VCaP (cell line): Measurements from ENCODE around the gene SRC.

Source experiments
- H3K27ac ChIP-seq: fragments of 450-650 bp; 2 replicates; pipeline ENCODE4 v1.5.1; 2017
- TF ChIP-seq, protein P1 (sequence below): fragments of 450-650 bp; conservative IDR thresholded peaks from 2 replicates; pipeline ENCODE4 v1.5.1; 2017; ENCODE audit warnings: mild to moderate bottlenecking, moderate library complexity

SRC gene

DNA sequence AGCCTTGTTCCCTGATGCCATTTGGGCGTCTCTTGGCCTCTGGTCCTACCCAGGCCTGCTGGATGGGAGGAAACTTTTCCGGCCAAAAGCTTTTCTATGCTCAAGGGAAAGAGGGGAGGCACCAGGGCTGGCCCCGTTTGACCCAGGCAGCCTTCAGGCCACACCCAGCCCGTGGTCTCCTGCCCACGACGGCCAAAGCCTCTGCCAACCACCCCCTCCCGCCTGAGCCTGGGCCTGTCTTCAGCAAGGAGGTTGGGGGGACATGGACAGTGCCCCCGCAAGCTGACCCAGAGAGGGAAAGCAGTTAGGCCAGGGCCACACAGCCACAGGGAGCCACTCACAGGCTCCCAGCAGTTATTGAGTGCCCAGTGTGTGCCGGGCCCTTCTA lies 49.5 kb downstream of the SRC start:
- H3K27ac ChIP-seq: no peak overlapping the region
- TF ChIP-seq, protein P1, sequence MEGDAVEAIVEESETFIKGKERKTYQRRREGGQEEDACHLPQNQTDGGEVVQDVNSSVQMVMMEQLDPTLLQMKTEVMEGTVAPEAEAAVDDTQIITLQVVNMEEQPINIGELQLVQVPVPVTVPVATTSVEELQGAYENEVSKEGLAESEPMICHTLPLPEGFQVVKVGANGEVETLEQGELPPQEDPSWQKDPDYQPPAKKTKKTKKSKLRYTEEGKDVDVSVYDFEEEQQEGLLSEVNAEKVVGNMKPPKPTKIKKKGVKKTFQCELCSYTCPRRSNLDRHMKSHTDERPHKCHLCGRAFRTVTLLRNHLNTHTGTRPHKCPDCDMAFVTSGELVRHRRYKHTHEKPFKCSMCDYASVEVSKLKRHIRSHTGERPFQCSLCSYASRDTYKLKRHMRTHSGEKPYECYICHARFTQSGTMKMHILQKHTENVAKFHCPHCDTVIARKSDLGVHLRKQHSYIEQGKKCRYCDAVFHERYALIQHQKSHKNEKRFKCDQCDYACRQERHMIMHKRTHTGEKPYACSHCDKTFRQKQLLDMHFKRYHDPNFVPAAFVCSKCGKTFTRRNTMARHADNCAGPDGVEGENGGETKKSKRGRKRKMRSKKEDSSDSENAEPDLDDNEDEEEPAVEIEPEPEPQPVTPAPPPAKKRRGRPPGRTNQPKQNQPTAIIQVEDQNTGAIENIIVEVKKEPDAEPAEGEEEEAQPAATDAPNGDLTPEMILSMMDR: no peak

GRCh38 chr20:37395921-37396415 lies 50.0 kb downstream of the SRC start:
- no peak overlapping the region for H3K27ac ChIP-seq
- TF ChIP-seq, protein P1: no peak

DNA sequence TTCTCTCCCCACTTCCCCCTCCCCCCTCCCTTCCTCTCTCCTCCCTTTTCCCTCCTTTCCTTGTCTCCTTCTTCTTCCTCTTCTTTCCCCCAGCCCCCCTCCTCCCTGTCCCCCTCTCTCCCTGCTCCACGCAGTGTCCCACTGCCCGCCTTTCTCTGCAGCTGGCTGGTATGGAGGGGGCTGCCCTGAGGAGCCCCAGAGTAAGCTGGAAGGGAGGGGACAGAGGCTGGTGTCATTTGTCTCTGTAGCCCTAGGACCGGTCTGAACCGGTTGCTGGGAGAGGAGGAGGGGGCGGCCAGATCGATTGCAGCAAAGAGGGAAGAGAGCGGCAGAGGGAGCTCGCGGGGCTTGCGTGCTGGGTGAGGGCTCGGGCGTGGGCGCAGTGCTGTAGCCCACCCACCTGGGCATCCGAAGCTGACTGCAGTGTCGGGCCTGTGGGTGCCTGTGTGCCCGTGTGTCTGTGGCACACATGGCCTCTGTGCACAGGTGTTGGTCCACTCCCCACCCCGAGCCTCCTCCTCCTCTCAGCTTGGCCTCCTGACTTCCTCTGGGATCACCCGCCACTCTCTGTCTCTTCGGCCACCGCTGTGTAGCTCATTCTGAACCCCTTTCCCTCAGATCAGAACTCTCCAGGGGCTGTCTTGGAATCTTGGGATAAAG lies 50.6 kb downstream of the SRC start:
- no peak overlapping the region for H3K27ac ChIP-seq
- TF ChIP-seq, protein P1: no peak

GRCh38 chr20:37397076-37397953 lies 51.4 kb downstream of the SRC start:
- H3K27ac ChIP-seq: no peak overlapping the region
- TF ChIP-seq, protein P1: no peak

- H3K27ac ChIP-seq: no peak overlapping the region
- TF ChIP-seq, protein P1: no peak
Measured at GRCh38 chr20:37397954-37398749, 52.2 kb downstream of the SRC start.

GRCh38 chr20:37398750-37399621 lies 53.0 kb downstream of the SRC start:
- TF ChIP-seq, protein P1: no peak
- no peak overlapping the region for H3K27ac ChIP-seq
